HepG2 (cell line): ENCODE results near the gene TMEM97. TPM values are rescaled to one million over a fixed set of nuclear protein-coding genes. Genes with fewer than 3 reads are reported as not detected.

Source experiments
- ATAC-seq: fragments of 200-7000 bp; cut with Tn5 transposase; 3 replicates; pipeline ENCODE4 v1.9.1; 2020; ENCODE audit warnings: mild to moderate bottlenecking, moderate library complexity
- BruUV-seq: library from RNA; stranded (reverse); fragments of 400-500 nt; replicated peaks from 2 replicates; lab custom pipeline; 2021; lab: Mats Ljungman, UMichigan
- CTCF ChIA-PET: fragments of 300-600 bp; formaldehyde crosslinking; extraction: SDS; loops from one replicate; lab custom pipeline; 2021; ENCODE audit warnings: low total read pairs, inconsistent platforms, low intra/inter-chr PET ratio; lab: Yijun Ruan, JAX
- POLR2A ChIA-PET: fragments of 350-600 bp; sonication (Branson Sonifier 250); formaldehyde crosslinking; loops from one replicate; lab custom pipeline; 2020; ENCODE audit warnings: antibody characterized with exemption, inconsistent platforms; lab: Yijun Ruan, JAX
- DNase-seq: peaks from one replicate; pipeline ENCODE4 v3.0.0-alpha.2; 2015; ENCODE audit warnings: low spot score
- FAIRE-seq: peaks from 3 replicates; lab custom pipeline; 2011; peaks lifted over from hg19 to GRCh38; lab: Jason Lieb, UNC
- H2AFZ ChIP-seq: one replicate; pipeline ENCODE4 v1.6.1; 2011; ENCODE audit warnings: low read length, inconsistent platforms
- H3K27ac ChIP-seq: fragments of 300-600 bp; 3 replicates; pipeline ENCODE4 v1.8.0; 2011; ENCODE audit warnings: mixed run types, mild to moderate bottlenecking, mixed read lengths, low read length, inconsistent platforms; ENCODE audit not compliant: insufficient read depth; ENCODE audit errors: extremely low read length
- H3K27me3 ChIP-seq, 2 experiments: fragments of 200-600 bp in 1 of 2; 2 replicates in 1 of 2; 3 replicates in 1 of 2; pipeline versions ENCODE4 v1.6.0 to v1.8.0; 2011; ENCODE audit warnings: low read length in 2 of 2, mild to moderate bottlenecking in 2 of 2, moderate library complexity in 2 of 2, inconsistent platforms in 1 of 2; ENCODE audit not compliant: insufficient read depth in 2 of 2, control insufficient read depth in 1 of 2
- H3K36me3 ChIP-seq, 2 experiments: fragments of 200-600 bp in 1 of 2; replicated peaks in 1 of 2; 2 replicates in 1 of 2; 3 replicates in 1 of 2; pipeline versions ENCODE4 v1.5.1 to v1.8.0; 2011; ENCODE audit warnings: low read length in 2 of 2, inconsistent platforms in 1 of 2; ENCODE audit not compliant: insufficient read depth in 2 of 2, control insufficient read depth in 1 of 2
- H3K4me1 ChIP-seq: 2 replicates; pipeline ENCODE4 v1.5.1; 2012; ENCODE audit warnings: low read length, inconsistent platforms; ENCODE audit not compliant: insufficient read depth
- H3K4me2 ChIP-seq: 2 replicates; pipeline ENCODE4 v1.6.0; 2011; ENCODE audit warnings: low read depth, low read length, inconsistent platforms
- H3K4me3 ChIP-seq, 3 experiments: fragments of 200-600 bp in 1 of 3; sonication (generic), shearing (Covaris generic) in 1 of 3; replicated peaks in 1 of 3; 2 replicates each; pipeline ENCODE4 v1.5.1; 2011 to 2016; ENCODE audit warnings: low read length in 3 of 3, inconsistent platforms in 2 of 3, low read depth in 2 of 3, mild to moderate bottlenecking in 2 of 3, control low read depth in 1 of 3, mixed read lengths in 1 of 3; ENCODE audit not compliant: insufficient read depth in 1 of 3
- H3K79me2 ChIP-seq: one replicate; pipeline ENCODE4 v1.6.1; 2011; ENCODE audit warnings: low read length, inconsistent platforms; ENCODE audit not compliant: insufficient read depth
- H3K9ac ChIP-seq: 2 replicates; pipeline ENCODE4 v1.6.0; 2011; ENCODE audit warnings: mild to moderate bottlenecking, low read depth, low read length, inconsistent platforms; ENCODE audit not compliant: insufficient read depth
- H3K9me3 ChIP-seq: 2 replicates; pipeline ENCODE4 v1.5.1; 2012; ENCODE audit warnings: mild to moderate bottlenecking, low read length
- H4K20me1 ChIP-seq: 2 replicates; pipeline ENCODE4 v1.6.0; 2011; ENCODE audit warnings: inconsistent platforms, mild to moderate bottlenecking, low read length, moderate library complexity; ENCODE audit not compliant: insufficient read depth
- ELK4 ChIP-seq: sonication (generic); formaldehyde crosslinking; IDR thresholded peaks from 2 replicates; pipeline ENCODE4 v1.9.0; 2021; ENCODE audit warnings: missing genetic modification reagents, borderline replicate concordance
- HCFC1 ChIP-seq: fragments of 150-350 bp; IDR thresholded peaks from 2 replicates; pipeline ENCODE4 v1.6.1; 2014; ENCODE audit warnings: low read depth, low read length
- POLR2A ChIP-seq, 2 experiments: IDR thresholded peaks; 2 replicates each; pipeline ENCODE4 v1.6.1; 2011; ENCODE audit warnings: low read depth in 2 of 2, low read length in 2 of 2, mild to moderate bottlenecking in 1 of 2, moderate library complexity in 1 of 2; ENCODE audit not compliant: insufficient read depth in 1 of 2
- RBFOX2 ChIP-seq: fragments of 200-400 bp; formaldehyde crosslinking; IDR thresholded peaks from 2 replicates; pipeline ENCODE4 v1.6.1; 2017; ENCODE audit warnings: low read depth, mild to moderate bottlenecking, low read length
- RBM22 ChIP-seq: fragments of 200-400 bp; formaldehyde crosslinking; optimal IDR thresholded peaks from 2 replicates; pipeline ENCODE3; 2017; ENCODE audit warnings: mild to moderate bottlenecking, low read length, moderate library complexity
- ZGPAT ChIP-seq: IDR thresholded peaks from 2 replicates; pipeline ENCODE4 v1.6.1; 2016; ENCODE audit warnings: mild to moderate bottlenecking
- ZHX1 ChIP-seq: sonication (generic); formaldehyde crosslinking; IDR thresholded peaks from 2 replicates; pipeline ENCODE4 v1.8.1; 2022; ENCODE audit warnings: low read depth, mild to moderate bottlenecking, missing genetic modification reagents
- ZNF3 ChIP-seq: IDR thresholded peaks from 2 replicates; pipeline ENCODE4 v1.7.0; 2017; ENCODE audit warnings: inconsistent platforms
- WGBS: methylation state at CpG from one replicate; pipeline ENCODE4 v1.1.6; 2017; ENCODE audit warnings: low lambda C conversion rate; 5-methylcytosine and 5-hydroxymethylcytosine counted together
- in situ Hi-C: cut with HindIII; loops from 2 replicates; pipeline ENCODE4 v1.10.0; 2017; ENCODE audit warnings: low pct_unique_long_range_greater_than_20kb; ENCODE audit not compliant: extremely low pct_ligation_motif_present
- intact Hi-C: fragments of 100-400 bp; cut with micrococcal nuclease; formaldehyde crosslinking; loops from one replicate; pipeline ENCODE4 v1.10.0; 2022; ENCODE audit not compliant: unreplicated experiment
- polyA plus RNA-seq, 8 experiments: library from polyadenylated mRNA; depleted of rRNA in 3 of 8; stranded (reverse) in 7 of 8; unstranded in 1 of 8; fragments of >200 nt; fragmentation: Illumina TruSeq in 4 of 8; extraction: Trizol in 4 of 8; gene quantifications; 2 replicates each; pipeline versions ENCODE4 v1.2.1 to v1.2.3, GENCODE V29; 2011 to 2016; ENCODE audit warnings: low read depth in 4 of 8, missing spikeins in 1 of 8, mixed read lengths in 1 of 8; ENCODE audit not compliant: insufficient read depth in 1 of 8
- total RNA-seq, 5 experiments: library from RNA; depleted of rRNA; stranded (reverse); fragments of >200 nt; fragmentation: Illumina TruSeq; extraction: Trizol; gene quantifications; 2 replicates each; pipeline ENCODE4 v1.2.3, GENCODE V29; 2016; ENCODE audit warnings: low read depth in 1 of 5

TMEM97 gene
- total and polyA plus RNA-seq, 2 of the 13 experiments (the other 11 are each of a cell fraction or from before 2014, with no cell fraction given) = 69.6 to 137 TPM

- in situ Hi-C loops = no loop called here
- ChIA-PET POLR2A (no interaction called here), CTCF (no interaction called here)
- TF ChIP-seq ZNF3 (no peak), RBM22 (peak; percentile 39)
- no peak for ATAC-seq
- no peak for DNase-seq
- peaks cover 42% of the 10 kb centered on the region for H3K79me2 ChIP-seq
- H3K9ac ChIP-seq = no peak overlapping the region
- no peak overlapping the region for H3K27ac ChIP-seq
- WGBS = 91% methylated on average over 6 of the region's 6 CpGs
- no peak overlapping the region for H3K4me3 ChIP-seq
- intact Hi-C loops = no loop called here
- H3K9me3 ChIP-seq = no peaks in the 10 kb centered on the region
- H3K4me1 ChIP-seq = peaks cover 49% of the 10 kb centered on the region
- no peak for FAIRE-seq
- H3K27me3 ChIP-seq = no peaks in the 10 kb centered on the region; a peak in 1 of 5 replicates
- no peak overlapping the region for H2AFZ ChIP-seq
- peaks cover 9 to 38% of the 10 kb centered on the region in 2 experiments for H3K36me3 ChIP-seq
- no TSS peak for BruUV-seq
- H3K4me2 ChIP-seq = no peak overlapping the region
- H4K20me1 ChIP-seq = no peaks in the 10 kb centered on the region
Measured at GRCh38 chr17:28331891-28332420, 13.0 kb downstream of the TMEM97 start.

- H3K4me1 ChIP-seq = peaks cover 55% of the 10 kb centered on the region
- CTCF ChIA-PET = no interaction called here
- POLR2A ChIA-PET = interaction anchor here (1.4 to 1.6 kb wide), 2 partner anchors 12 to 24 kb away, joined by 3 to 6 read pairs; partner anchors contain the start of gene POLDIP2
- no peak for ATAC-seq
- H3K27ac ChIP-seq = no peak overlapping the region
- no peaks in the 10 kb centered on the region; a peak in 1 of 5 replicates for H3K27me3 ChIP-seq
- in situ Hi-C loops (no loop called here), intact Hi-C loops (no loop called here)
- peak overlapping the region; percentile 96; the same call in 1 of the 2 replicates for H3K4me2 ChIP-seq
- no peak overlapping the region for H3K9ac ChIP-seq
- H4K20me1 ChIP-seq = no peaks in the 10 kb centered on the region
- WGBS = no CpG with 5 or more reads among the region's 1 CpG
- no peak overlapping the region for H3K4me3 ChIP-seq
- peaks cover 8 to 25% of the 10 kb centered on the region in 2 experiments for H3K36me3 ChIP-seq
- no peaks in the 10 kb centered on the region for H3K9me3 ChIP-seq
- TF ChIP-seq HCFC1 (no peak), ELK4 (CRISPR knock-in tag) (no peak), RBFOX2 (no peak), ZGPAT (CRISPR knock-in tag) (no peak), POLR2A (IDR thresholded peaks at IDR 0.05; ENCODE audit: insufficient read depth in 1 of 2, low read depth in 2 of 2, low read length in 2 of 2) (no peak), ZHX1 (no peak)
- no peak for FAIRE-seq
- BruUV-seq = no TSS peak
- peaks cover 50% of the 10 kb centered on the region for H3K79me2 ChIP-seq
- no peak overlapping the region for H2AFZ ChIP-seq
- DNase-seq = no peak
Measured at GRCh38 chr17:28333083-28333746, 14.2 kb downstream of the TMEM97 start.
